GM23248 (cell line): Measurements from ENCODE around the gene RUNX1. TPM values are rescaled to one million over a fixed set of nuclear protein-coding genes. Genes with fewer than 3 reads are reported as not detected.

Source experiments
- DNase-seq: peaks from one replicate; pipeline ENCODE4 v3.0.0-alpha.2; 2015
- H2AFZ ChIP-seq: fragments of 200-600 bp; sonication (generic); 2 replicates; pipeline ENCODE4 v1.6.1; 2016; ENCODE audit warnings: antibody characterized with exemption
- H3F3A ChIP-seq: fragments of 200-600 bp; sonication (generic); 2 replicates; pipeline ENCODE4 v1.6.1; 2016; ENCODE audit warnings: mild to moderate bottlenecking, antibody characterized with exemption, mixed run types; ENCODE audit not compliant: insufficient read depth
- H3K27ac ChIP-seq: fragments of 200-600 bp; sonication (generic); 2 replicates; pipeline ENCODE4 v1.5.1; 2016; ENCODE audit warnings: mild to moderate bottlenecking
- H3K27me3 ChIP-seq: fragments of 200-600 bp; sonication (generic); replicated peaks from 2 replicates; pipeline ENCODE4 v1.6.1; 2016; ENCODE audit warnings: mild to moderate bottlenecking; ENCODE audit not compliant: insufficient read depth
- H3K36me3 ChIP-seq: fragments of 200-600 bp; sonication (generic); 2 replicates; pipeline ENCODE4 v1.6.1; 2016; ENCODE audit warnings: low read depth, mild to moderate bottlenecking
- H3K4me1 ChIP-seq: fragments of 200-600 bp; sonication (generic); 2 replicates; pipeline ENCODE4 v1.6.1; 2016; ENCODE audit warnings: mild to moderate bottlenecking; ENCODE audit not compliant: insufficient read depth
- H3K4me2 ChIP-seq: fragments of 200-600 bp; sonication (generic); one replicate; pipeline ENCODE4 v1.6.1; 2016; ENCODE audit warnings: mild to moderate bottlenecking; ENCODE audit not compliant: unreplicated experiment
- H3K4me3 ChIP-seq: fragments of 200-600 bp; sonication (generic); 2 replicates; pipeline ENCODE4 v1.5.1; 2016; ENCODE audit warnings: mild to moderate bottlenecking
- H3K79me2 ChIP-seq: fragments of 200-600 bp; sonication (generic); 2 replicates; pipeline ENCODE4 v1.6.1; 2016; ENCODE audit warnings: mild to moderate bottlenecking; ENCODE audit not compliant: insufficient read depth
- H3K9ac ChIP-seq: fragments of 200-600 bp; sonication (generic); 2 replicates; pipeline ENCODE4 v1.6.1; 2016; ENCODE audit warnings: mild to moderate bottlenecking
- H3K9me2 ChIP-seq: fragments of 200-600 bp; sonication (generic); 2 replicates; pipeline ENCODE4 v1.6.1; 2016; ENCODE audit warnings: mixed run types, mild to moderate bottlenecking, moderate library complexity; ENCODE audit not compliant: insufficient read depth
- H3K9me3 ChIP-seq: fragments of 200-600 bp; sonication (generic); one replicate; pipeline ENCODE4 v1.6.1; 2017; ENCODE audit warnings: low read depth
- H4K20me1 ChIP-seq: fragments of 200-600 bp; sonication (generic); 2 replicates; pipeline ENCODE4 v1.6.0; 2016; ENCODE audit not compliant: insufficient read depth
- EZH2 ChIP-seq: fragments of 200-600 bp; sonication (generic); IDR thresholded peaks from 2 replicates; pipeline ENCODE4 v1.6.1; 2018; ENCODE audit warnings: antibody characterized with exemption, mild to moderate bottlenecking; ENCODE audit not compliant: insufficient read depth, poor library complexity, severe bottlenecking
- EZH2phosphoT487 ChIP-seq: fragments of 200-600 bp; sonication (generic); IDR thresholded peaks from 2 replicates; pipeline ENCODE4 v1.6.1; 2018; ENCODE audit warnings: antibody characterized with exemption, moderate library complexity, mild to moderate bottlenecking, low read depth; ENCODE audit not compliant: insufficient read depth
- WGBS, 2 experiments: methylation state at CpG; one replicate each; pipeline ENCODE4 v1.1.6; 2015 to 2017; ENCODE audit warnings: low lambda C conversion rate in 2 of 2, low coverage in 1 of 2; ENCODE audit errors: missing lambda C conversion rate in 2 of 2; 5-methylcytosine and 5-hydroxymethylcytosine counted together
- in situ Hi-C: fragments of 300-500 bp; cut with MboI; formaldehyde crosslinking; loops from 2 replicates; pipeline ENCODE4 v1.15.0; 2020
- polyA plus RNA-seq: library from polyadenylated mRNA; unstranded; fragments of >200 nt; fragmentation: Nextera tagmentation; extraction: Ambion mirVana; gene quantifications from 2 replicates; pipeline ENCODE4 v1.2.1, GENCODE V29; 2016
- total RNA-seq: library from RNA; depleted of rRNA; stranded (reverse); fragments of >200 nt; shearing (Covaris generic); gene quantifications from 2 replicates; pipeline ENCODE4 v1.2.3, GENCODE V29; 2014

RUNX1 gene
- total and polyA plus RNA-seq, 2 experiments from 2014 or later = 21.3 to 32.6 TPM

DNA sequence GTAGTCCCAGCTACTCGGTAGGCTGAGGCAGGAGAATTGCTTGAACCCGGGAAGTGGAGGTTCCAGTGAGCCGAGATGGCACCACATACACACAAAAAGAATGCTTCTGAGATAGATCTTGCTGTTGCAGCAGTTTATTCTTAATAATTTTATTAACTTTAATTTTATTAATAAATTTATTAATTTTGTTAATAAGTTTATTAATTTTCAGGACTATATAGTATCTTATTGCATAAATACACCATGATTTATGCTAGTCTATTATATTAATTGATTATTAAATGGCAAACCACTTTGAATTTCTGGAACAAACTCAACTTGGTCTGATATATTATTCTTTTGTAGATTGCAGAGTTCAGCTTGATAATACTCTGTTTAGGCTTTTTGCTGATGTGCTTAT lies 280.8 kb downstream of the RUNX1 start:
- no peak overlapping the region for H3K27ac ChIP-seq
- TF ChIP-seq EZH2 = no peak
- TF ChIP-seq EZH2phosphoT487 = no peak
- no peak overlapping the region for H3K4me2 ChIP-seq

DNA sequence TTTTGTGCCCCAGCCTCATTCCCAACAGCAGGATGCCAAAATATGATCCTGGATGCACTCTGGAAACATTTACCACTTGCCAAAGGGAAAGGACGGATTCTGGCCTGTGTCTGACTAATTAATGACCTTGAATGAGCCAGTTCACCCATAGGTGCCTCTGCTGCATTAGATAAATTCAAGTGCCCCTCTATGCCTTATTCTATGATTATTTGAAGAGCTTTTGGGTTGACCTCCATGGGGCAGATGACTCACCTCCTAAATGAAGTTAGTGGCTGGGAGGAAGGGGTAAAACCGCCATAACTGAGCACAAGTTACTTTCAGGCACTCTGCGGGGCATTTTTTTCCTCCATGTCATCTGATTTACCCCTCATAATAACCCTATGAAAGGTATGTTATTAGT lies 282.2 kb downstream of the RUNX1 start:
- H3K9me3 ChIP-seq = no peaks in the 10 kb centered on the region
- no peak overlapping the region for H3K27ac ChIP-seq
- no peaks in the 10 kb centered on the region for H3K79me2 ChIP-seq
- no peak overlapping the region for H3K9ac ChIP-seq
- H3K4me1 ChIP-seq = peaks cover 6% of the 10 kb centered on the region
- H4K20me1 ChIP-seq = no peaks in the 10 kb centered on the region
- no peak for TF ChIP-seq EZH2
- TF ChIP-seq EZH2phosphoT487 = no peak
- no peaks in the 10 kb centered on the region for H3F3A ChIP-seq
- H3K27me3 ChIP-seq = no peaks in the 10 kb centered on the region
- no peak overlapping the region for H3K4me2 ChIP-seq
- no peaks in the 10 kb centered on the region for H3K36me3 ChIP-seq
- no peak for DNase-seq
- H3K4me3 ChIP-seq = no peak overlapping the region
- H3K9me2 ChIP-seq = no peaks in the 10 kb centered on the region
- 83 to 90% methylated on average over 3 of the region's 3 CpGs for WGBS, 2 experiments
- no peak overlapping the region for H2AFZ ChIP-seq
- in situ Hi-C loops = no loop called here

More for the DNA sequence above, 280.8 kb downstream of the RUNX1 start:
- Histone ChIP-seq H3K9ac (no peak overlapping the region), H3K4me3 (no peak overlapping the region), H2AFZ (no peak overlapping the region), H3K9me2 (no peaks in the 10 kb centered on the region), H3K9me3 (no peaks in the 10 kb centered on the region), H4K20me1 (no peaks in the 10 kb centered on the region), H3F3A (no peaks in the 10 kb centered on the region), H3K4me1 (peaks cover 7% of the 10 kb centered on the region), H3K36me3 (no peaks in the 10 kb centered on the region), H3K27me3 (no peaks in the 10 kb centered on the region), H3K79me2 (no peaks in the 10 kb centered on the region)
- WGBS, 2 experiments = 93 to 100% methylated on average over 3 of the region's 3 CpGs
- in situ Hi-C loops = no loop called here
- no peak for DNase-seq

DNA sequence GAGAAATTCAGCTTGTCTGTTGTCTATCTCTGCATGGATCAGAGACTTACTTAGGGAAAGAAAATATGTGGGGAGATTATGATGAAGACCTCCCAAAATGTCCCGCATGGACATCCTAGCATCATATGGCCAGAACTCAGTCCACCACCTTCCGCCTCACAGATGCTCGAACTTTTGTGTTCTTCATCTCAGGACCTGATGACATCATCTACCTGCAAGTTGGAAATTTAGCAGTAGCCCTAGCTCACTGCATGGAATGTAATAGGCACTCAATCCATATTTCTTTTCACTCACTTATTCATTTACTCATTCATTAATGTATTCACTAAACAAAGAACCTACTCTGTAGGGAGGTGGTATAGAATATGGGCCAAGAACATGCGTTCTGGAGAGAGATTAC lies 283.5 kb downstream of the RUNX1 start:
- no peak for TF ChIP-seq EZH2phosphoT487
- no peak for TF ChIP-seq EZH2
- no peak overlapping the region for H2AFZ ChIP-seq
- H3F3A ChIP-seq = no peaks in the 10 kb centered on the region
- H3K4me3 ChIP-seq = no peak overlapping the region
- no peaks in the 10 kb centered on the region for H3K9me2 ChIP-seq
- no peak overlapping the region for H3K9ac ChIP-seq
- H3K27me3 ChIP-seq = no peaks in the 10 kb centered on the region
- 86 to 90% methylated on average over 4 of the region's 4 CpGs for WGBS, 2 experiments
- no peak overlapping the region for H3K27ac ChIP-seq
- no peaks in the 10 kb centered on the region for H4K20me1 ChIP-seq
- H3K4me2 ChIP-seq = no peak overlapping the region
- no peak for DNase-seq
- in situ Hi-C loops = no loop called here
- H3K4me1 ChIP-seq = no peaks in the 10 kb centered on the region
- no peaks in the 10 kb centered on the region for H3K79me2 ChIP-seq
- H3K9me3 ChIP-seq = no peaks in the 10 kb centered on the region
- H3K36me3 ChIP-seq = no peaks in the 10 kb centered on the region

DNA sequence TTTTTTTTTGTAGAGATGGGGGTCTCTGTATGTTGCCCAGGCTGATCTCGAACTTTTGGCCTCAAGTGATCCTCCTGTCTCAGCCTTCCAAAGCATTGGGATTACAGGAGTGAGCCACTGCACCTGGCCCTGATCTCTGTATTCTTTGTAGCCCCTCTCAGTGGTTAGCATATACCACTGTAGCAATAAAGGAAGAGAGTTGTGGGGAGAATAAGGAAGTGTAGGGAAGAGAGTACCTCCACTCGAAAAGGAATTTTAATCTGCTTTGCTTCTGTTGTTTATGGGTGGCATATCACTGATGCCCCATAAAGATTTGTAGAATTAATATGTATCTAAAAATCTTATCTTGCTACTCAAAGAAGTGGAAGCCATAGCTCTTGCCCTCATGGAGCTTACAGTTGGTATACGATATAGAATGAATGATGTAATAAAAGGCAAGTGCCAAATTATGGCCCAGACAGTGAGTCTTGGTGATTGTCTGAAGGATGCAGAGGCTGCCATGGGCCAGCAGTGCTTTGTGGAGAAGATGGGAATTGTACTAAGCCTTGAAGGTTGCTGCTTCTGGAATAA lies 284.3 kb downstream of the RUNX1 start:
- 76 to 83% methylated on average over 3 of the region's 3 CpGs for WGBS, 2 experiments
- H3K9me2 ChIP-seq = no peaks in the 10 kb centered on the region
- in situ Hi-C loops = no loop called here

More for the DNA sequence above, 284.3 kb downstream of the RUNX1 start:
- Histone ChIP-seq H3K4me1 (no peaks in the 10 kb centered on the region), H3K4me3 (no peak overlapping the region), H3K36me3 (no peaks in the 10 kb centered on the region), H3K4me2 (no peak overlapping the region), H2AFZ (no peak overlapping the region), H3K79me2 (no peaks in the 10 kb centered on the region), H3K27me3 (no peaks in the 10 kb centered on the region), H4K20me1 (no peaks in the 10 kb centered on the region), H3F3A (no peaks in the 10 kb centered on the region), H3K9ac (no peak overlapping the region), H3K27ac (no peak overlapping the region), H3K9me3 (no peaks in the 10 kb centered on the region)
- no peak for DNase-seq
- TF ChIP-seq EZH2 (no peak), EZH2phosphoT487 (no peak)
